Tibial nerve (tissue), 3 donors: ENCODE results near the gene SHD.

Experiments used
- POLR2A ChIP-seq, 2 donors: fragments of 450-650 bp; IDR thresholded peaks; one replicate each; pipeline ENCODE4 v1.6.1; 2017; ENCODE audit warnings: antibody characterized with exemption in 2 of 2, mild to moderate bottlenecking in 2 of 2, moderate library complexity in 2 of 2
- TF ChIP-seq, protein P1 (sequence below), 5 experiments: fragments of 200-600 bp in 3 of 5; fragments of 450-650 bp in 2 of 5; sonication (generic) in 3 of 5; IDR thresholded peaks; one replicate each; pipeline ENCODE4 v1.5.1; 2016 to 2019; ENCODE audit warnings: antibody characterized with exemption in 5 of 5, mild to moderate bottlenecking in 3 of 5, moderate library complexity in 2 of 5

DNA sequence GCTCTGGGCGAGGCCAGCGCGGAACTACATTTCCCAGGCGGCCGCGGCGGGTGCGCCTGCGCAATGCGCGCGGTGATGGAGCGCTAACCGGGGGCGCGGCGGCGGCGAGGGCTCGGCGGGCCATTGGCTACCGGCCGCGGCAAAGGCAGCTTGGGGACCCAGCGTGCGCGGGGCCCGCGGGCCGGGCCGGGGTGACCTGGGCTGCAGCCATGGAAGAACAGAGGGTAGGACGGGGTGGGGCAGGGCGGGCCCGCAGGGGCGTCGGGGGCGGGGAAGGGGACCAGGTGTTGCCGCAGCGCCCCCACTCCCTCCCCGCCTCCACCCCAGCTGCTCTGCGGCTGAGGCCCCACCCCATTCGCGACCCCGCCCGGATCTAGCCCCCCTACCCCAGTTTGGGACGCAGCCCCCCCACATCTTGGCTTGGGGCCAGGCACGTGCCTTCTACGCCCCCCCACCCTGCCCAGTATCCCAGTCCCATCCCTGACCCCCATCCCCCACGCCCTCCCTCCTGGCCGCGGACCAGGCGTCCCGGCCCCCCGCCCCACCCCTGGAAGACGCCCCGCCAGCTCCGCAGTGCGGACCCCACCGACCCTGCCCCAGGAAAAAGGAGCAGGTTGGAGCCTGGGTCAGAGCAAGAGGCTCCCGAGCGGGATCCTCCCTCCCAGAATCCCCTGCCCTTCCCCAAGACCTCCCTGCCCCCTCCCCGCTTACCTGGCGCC lies 25.6 kb downstream of the SHD start, which contains the start of gene FSD1:
- TF ChIP-seq, protein P1, sequence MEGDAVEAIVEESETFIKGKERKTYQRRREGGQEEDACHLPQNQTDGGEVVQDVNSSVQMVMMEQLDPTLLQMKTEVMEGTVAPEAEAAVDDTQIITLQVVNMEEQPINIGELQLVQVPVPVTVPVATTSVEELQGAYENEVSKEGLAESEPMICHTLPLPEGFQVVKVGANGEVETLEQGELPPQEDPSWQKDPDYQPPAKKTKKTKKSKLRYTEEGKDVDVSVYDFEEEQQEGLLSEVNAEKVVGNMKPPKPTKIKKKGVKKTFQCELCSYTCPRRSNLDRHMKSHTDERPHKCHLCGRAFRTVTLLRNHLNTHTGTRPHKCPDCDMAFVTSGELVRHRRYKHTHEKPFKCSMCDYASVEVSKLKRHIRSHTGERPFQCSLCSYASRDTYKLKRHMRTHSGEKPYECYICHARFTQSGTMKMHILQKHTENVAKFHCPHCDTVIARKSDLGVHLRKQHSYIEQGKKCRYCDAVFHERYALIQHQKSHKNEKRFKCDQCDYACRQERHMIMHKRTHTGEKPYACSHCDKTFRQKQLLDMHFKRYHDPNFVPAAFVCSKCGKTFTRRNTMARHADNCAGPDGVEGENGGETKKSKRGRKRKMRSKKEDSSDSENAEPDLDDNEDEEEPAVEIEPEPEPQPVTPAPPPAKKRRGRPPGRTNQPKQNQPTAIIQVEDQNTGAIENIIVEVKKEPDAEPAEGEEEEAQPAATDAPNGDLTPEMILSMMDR (IDR thresholded peaks at IDR 0.05) = no peak
- TF ChIP-seq POLR2A (IDR thresholded peaks at IDR 0.05) = no peak
